PC-9 (cell line): ENCODE data around the gene C2CD4C.

ENCODE experiments used
- EZH2 ChIP-seq: fragments of 200-600 bp; sonication (generic); IDR thresholded peaks from 2 replicates; pipeline ENCODE4 v1.8.0; 2017; ENCODE audit warnings: antibody characterized with exemption, low read depth
- TF ChIP-seq, protein P1 (sequence below): fragments of 200-600 bp; sonication (generic); conservative IDR thresholded peaks from 2 replicates; pipeline ENCODE4 v1.6.1; 2017; ENCODE audit warnings: mixed run types, antibody characterized with exemption, mild to moderate bottlenecking, moderate library complexity

GRCh38 chr19:447064-447426 is 38.1 kb upstream of the C2CD4C start:
- TF ChIP-seq, protein P1, sequence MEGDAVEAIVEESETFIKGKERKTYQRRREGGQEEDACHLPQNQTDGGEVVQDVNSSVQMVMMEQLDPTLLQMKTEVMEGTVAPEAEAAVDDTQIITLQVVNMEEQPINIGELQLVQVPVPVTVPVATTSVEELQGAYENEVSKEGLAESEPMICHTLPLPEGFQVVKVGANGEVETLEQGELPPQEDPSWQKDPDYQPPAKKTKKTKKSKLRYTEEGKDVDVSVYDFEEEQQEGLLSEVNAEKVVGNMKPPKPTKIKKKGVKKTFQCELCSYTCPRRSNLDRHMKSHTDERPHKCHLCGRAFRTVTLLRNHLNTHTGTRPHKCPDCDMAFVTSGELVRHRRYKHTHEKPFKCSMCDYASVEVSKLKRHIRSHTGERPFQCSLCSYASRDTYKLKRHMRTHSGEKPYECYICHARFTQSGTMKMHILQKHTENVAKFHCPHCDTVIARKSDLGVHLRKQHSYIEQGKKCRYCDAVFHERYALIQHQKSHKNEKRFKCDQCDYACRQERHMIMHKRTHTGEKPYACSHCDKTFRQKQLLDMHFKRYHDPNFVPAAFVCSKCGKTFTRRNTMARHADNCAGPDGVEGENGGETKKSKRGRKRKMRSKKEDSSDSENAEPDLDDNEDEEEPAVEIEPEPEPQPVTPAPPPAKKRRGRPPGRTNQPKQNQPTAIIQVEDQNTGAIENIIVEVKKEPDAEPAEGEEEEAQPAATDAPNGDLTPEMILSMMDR = no peak
- TF ChIP-seq EZH2 = no peak
